C4-2B (cell line): Measurements from ENCODE around the gene FOXK2.

Experiments used
- CTCF ChIP-seq: fragments of 450-650 bp; conservative IDR thresholded peaks from 2 replicates; pipeline ENCODE4 v1.5.1; 2017; ENCODE audit warnings: mild to moderate bottlenecking
- ZFX ChIP-seq: fragments of 450-650 bp; IDR thresholded peaks from 2 replicates; pipeline ENCODE4 v1.6.1; 2017

- TF ChIP-seq CTCF (no peak), ZFX (no peak)
Observed at GRCh38 chr17:82619211-82619610, 99.7 kb downstream of the FOXK2 start.
